ENCODE results near the gene TMEM131.

DNA sequence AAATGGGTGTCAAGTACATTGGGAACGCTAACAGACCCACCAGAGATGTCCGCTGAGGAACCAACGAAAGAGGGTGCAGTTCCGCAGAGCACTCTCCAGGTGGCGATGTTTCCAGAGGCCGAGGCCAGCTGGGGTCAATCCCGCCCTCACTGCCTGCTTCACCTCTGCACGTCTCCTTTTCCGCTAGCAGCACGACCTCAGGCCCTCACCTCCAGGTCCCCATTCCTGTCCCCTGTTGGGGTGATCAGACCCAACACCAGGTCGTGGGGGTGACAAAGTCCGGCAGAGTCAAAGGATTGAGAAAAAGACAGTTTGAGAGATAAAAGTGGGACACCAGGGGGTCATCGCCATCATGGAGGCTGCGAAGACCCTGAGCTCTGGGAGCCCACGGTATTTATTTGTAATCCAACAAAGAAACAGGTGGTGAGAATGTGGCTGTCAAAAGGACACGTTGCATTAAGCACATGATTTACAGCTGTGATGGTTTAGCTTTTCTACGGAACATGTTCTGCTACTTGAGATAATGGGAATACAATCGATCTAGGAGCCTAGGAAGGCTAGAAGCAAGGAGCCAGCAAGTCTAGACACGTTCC is 255.1 kb downstream of the TMEM131 start:
- TF ChIP-seq, protein P1, sequence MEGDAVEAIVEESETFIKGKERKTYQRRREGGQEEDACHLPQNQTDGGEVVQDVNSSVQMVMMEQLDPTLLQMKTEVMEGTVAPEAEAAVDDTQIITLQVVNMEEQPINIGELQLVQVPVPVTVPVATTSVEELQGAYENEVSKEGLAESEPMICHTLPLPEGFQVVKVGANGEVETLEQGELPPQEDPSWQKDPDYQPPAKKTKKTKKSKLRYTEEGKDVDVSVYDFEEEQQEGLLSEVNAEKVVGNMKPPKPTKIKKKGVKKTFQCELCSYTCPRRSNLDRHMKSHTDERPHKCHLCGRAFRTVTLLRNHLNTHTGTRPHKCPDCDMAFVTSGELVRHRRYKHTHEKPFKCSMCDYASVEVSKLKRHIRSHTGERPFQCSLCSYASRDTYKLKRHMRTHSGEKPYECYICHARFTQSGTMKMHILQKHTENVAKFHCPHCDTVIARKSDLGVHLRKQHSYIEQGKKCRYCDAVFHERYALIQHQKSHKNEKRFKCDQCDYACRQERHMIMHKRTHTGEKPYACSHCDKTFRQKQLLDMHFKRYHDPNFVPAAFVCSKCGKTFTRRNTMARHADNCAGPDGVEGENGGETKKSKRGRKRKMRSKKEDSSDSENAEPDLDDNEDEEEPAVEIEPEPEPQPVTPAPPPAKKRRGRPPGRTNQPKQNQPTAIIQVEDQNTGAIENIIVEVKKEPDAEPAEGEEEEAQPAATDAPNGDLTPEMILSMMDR (IDR thresholded peaks at IDR 0.05): no peak
- TF ChIP-seq POLR2A (IDR thresholded peaks at IDR 0.05): no peak

Measured in lower leg skin (tissue), 3 donors.